Epithelial cell of esophagus (primary cell): ENCODE measurements around the gene APLP2.

ENCODE experiments used
- DNase-seq: peaks from one replicate; pipeline ENCODE4 v3.0.0; 2010; ENCODE audit warnings: low read depth
- H3K4me3 ChIP-seq: 2 replicates; pipeline ENCODE4 v1.5.1; 2011; ENCODE audit warnings: mild to moderate bottlenecking, low read length, control low read depth
- TF ChIP-seq, protein P1 (sequence below): IDR thresholded peaks from 2 replicates; pipeline ENCODE4 v1.5.1; 2011; ENCODE audit warnings: low read depth, mild to moderate bottlenecking, low read length, control low read depth, inconsistent platforms; ENCODE audit not compliant: insufficient read depth; ENCODE audit errors: missing control alignments

APLP2 gene

DNA sequence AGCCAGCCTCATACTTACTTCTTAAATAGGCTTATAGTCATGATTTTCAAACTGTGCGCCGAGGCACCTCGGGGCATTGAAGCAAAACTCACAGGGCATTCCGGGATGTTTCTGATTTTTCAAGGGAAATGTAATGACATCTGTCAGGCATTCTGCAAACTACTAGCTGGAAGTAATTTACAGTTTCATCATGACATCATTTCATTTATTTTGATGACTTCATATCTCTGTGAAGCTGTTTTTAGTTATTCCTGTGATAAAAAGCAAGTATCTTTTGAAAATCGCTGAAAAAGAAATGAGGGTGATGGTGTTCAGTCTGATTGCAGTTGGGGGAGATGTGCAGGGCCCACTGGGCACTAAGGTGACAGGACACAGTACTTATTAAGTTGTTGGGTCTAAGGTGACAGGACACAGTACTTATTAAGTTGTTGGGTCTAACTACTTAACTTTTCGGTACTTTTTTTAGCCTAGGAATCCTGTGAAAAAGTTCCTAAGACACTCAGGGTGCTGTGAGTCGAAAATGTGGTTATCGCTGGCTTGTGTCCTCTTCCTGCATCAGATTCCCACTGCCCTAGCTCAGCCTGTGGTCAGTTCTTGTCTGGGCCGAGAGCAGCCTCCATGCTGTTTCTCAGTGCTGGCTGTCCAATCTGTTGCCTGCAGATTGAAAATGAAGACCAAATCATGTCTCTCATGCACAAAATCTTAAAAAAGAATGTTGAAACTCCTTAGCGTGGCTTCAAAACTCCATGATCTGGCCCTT is 42.6 kb downstream of the APLP2 start:
- no peak for DNase-seq
- no peak overlapping the region for H3K4me3 ChIP-seq
- TF ChIP-seq, protein P1, sequence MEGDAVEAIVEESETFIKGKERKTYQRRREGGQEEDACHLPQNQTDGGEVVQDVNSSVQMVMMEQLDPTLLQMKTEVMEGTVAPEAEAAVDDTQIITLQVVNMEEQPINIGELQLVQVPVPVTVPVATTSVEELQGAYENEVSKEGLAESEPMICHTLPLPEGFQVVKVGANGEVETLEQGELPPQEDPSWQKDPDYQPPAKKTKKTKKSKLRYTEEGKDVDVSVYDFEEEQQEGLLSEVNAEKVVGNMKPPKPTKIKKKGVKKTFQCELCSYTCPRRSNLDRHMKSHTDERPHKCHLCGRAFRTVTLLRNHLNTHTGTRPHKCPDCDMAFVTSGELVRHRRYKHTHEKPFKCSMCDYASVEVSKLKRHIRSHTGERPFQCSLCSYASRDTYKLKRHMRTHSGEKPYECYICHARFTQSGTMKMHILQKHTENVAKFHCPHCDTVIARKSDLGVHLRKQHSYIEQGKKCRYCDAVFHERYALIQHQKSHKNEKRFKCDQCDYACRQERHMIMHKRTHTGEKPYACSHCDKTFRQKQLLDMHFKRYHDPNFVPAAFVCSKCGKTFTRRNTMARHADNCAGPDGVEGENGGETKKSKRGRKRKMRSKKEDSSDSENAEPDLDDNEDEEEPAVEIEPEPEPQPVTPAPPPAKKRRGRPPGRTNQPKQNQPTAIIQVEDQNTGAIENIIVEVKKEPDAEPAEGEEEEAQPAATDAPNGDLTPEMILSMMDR, result no peak

DNA sequence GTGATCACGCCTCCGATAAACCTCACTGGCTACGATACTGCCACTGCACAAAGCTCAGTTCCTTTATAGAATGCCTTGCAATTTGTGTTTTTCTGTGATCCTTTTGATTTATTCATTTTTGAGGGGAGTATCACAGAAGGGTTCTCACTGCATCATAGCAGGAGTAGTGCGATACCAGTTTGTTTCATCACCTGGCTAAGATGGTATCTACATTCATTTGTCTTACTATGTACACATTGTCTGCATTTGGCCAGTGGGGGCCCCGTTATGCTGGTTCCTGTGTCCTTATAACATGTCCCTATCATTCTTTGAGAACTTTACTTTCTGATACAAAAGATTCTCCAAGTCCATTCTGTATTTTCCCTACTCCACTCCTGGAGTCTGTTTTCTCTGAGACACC is 44.6 kb downstream of the APLP2 start:
- DNase-seq, result no peak
- H3K4me3 ChIP-seq, result no peak overlapping the region
- TF ChIP-seq, protein P1, result no peak

DNA sequence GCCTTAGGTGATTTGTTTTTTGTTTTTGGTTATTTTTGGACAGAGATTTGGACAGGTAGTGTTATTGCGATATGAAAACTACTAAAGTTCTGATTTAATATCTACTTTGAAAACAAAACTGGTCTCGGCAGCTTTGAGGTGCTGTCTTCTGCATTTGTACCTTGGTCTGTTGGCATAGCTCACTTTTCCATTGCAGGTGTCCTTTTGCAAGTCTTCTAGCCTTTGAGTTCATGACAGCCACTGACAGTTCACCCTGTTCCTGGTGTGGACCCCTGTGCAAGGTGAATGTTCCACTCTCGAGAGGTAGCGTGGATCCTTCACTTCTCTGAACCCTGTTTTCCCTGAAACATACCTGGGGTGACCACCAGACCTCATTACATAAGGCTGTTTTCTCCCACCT is 45.0 kb downstream of the APLP2 start:
- TF ChIP-seq, protein P1, result no peak
- H3K4me3 ChIP-seq, result no peak overlapping the region
- DNase-seq, result no peak

DNA sequence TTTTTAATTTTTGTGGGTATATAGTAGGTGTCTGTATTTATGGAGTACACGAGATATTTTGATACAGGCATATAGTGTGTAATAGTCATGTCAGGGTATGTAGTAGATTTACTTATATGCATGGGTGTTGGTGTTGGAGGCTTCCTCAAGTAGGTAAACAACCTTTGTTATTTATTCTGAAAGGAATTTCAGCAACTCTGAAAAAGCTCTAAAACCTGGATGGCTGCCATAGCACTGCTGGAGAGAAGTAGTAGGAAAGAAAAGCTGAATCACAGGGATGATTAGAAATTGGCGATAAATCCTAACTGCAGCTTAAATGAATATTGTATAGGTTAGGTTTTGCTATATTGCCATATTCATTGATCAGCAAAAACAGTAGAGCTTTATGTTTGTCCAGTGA is 45.5 kb downstream of the APLP2 start:
- no peak overlapping the region for H3K4me3 ChIP-seq
- no peak for DNase-seq
- TF ChIP-seq, protein P1, result no peak

DNA sequence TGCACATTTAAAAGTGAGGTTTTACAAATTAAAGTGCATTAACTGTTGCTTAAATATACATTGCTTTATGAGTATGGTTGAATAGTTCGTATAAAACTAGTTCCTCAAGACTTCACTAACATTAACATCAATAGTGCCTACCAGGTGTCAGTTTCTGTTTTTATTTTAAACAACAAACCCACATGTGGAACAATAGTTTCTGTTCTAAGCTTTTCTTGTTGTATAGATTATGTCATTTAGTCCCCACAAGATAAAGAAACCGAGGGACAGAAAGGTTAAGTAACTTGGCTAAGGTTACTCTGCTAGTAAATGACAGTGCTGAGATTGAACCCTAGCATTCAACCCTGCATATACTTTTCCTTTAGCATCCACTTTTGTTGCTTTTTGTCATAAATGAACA is 48.5 kb downstream of the APLP2 start:
- no peak overlapping the region for H3K4me3 ChIP-seq
- TF ChIP-seq, protein P1, result no peak
- no peak for DNase-seq

DNA sequence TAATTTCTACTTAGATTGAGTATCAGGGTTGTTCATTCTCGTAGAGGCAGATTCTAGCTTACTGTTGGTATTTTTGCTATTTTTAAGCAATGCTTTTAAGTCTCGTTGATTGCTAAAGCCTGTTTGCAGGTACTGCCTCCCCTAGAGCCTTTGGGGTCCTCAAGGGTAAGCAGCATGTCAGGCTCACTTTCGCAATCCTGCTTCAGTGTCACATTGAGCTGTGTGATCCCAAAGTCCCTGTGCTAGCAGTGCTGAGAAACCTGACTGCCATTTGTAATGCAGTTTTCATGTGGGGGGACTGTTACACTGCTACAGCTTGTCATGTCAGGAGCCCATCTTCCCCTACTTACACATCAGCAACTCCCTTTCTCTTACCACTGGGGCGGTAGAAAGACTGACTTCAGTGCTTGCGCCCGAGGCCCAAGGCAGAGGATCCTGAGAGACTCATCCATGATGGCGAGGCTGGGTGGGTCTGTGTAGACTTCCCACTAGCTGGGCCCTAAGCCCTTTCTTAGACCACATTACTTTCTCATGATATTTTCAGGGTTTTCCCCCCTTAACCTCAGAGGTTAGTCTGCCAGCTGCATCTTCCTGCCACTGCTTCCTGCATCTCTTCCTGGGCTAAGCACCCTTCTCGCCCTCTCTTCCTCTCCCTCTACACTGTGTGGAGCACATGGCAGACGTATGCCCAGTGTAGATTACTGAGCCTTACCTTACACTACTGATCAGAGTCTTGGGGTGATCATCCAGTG is 49.1 kb downstream of the APLP2 start:
- H3K4me3 ChIP-seq, result no peak overlapping the region
- TF ChIP-seq, protein P1, result no peak
- DNase-seq, result no peak
